Esophagus muscularis mucosa (tissue), 4 donors: ENCODE measurements around the gene OGA. TPM values are rescaled to one million over a fixed set of nuclear protein-coding genes. Genes with fewer than 3 reads are reported as not detected.

Experiments used
- DNase-seq: peaks from one replicate; pipeline ENCODE4 v3.0.0-alpha.2; 2017; ENCODE audit errors: extremely low spot score
- H3K27ac ChIP-seq, 4 donors: fragments of 200-600 bp; sonication (generic); replicated peaks in 1 of 4; 1 replicate in 3 of 4; 2 replicates in 1 of 4; pipeline ENCODE4 v1.5.1; 2016 to 2019; ENCODE audit warnings: mild to moderate bottlenecking in 1 of 4
- H3K27me3 ChIP-seq, 4 donors: fragments of 200-600 bp; sonication (generic); one replicate each; pipeline versions ENCODE4 v1.5.1 to v1.6.0; 2016 to 2019
- H3K36me3 ChIP-seq, 4 donors: fragments of 200-600 bp; sonication (generic); one replicate each; pipeline ENCODE4 v1.5.1; 2016 to 2019
- H3K4me1 ChIP-seq, 4 donors: fragments of 200-600 bp; sonication (generic); one replicate each; pipeline ENCODE4 v1.5.1; 2016 to 2019
- H3K4me3 ChIP-seq, 4 donors: fragments of 200-600 bp; sonication (generic); 1 replicate in 2 of 4; 2 replicates in 2 of 4; pipeline ENCODE4 v1.5.1; 2016 to 2019; ENCODE audit warnings: mild to moderate bottlenecking in 4 of 4, moderate library complexity in 1 of 4
- H3K9me3 ChIP-seq, 4 donors: fragments of 200-600 bp; sonication (generic); 1 replicate in 3 of 4; 2 replicates in 1 of 4; pipeline ENCODE4 v1.5.1; 2016 to 2019
- EP300 ChIP-seq: sonication (generic); formaldehyde crosslinking; IDR thresholded peaks from one replicate; pipeline ENCODE4 v1.6.1; 2017; ENCODE audit warnings: antibody characterized with exemption
- POLR2A ChIP-seq: fragments of 450-650 bp; IDR thresholded peaks from one replicate; pipeline ENCODE4 v1.6.1; 2017; ENCODE audit warnings: antibody characterized with exemption, moderate library complexity, mild to moderate bottlenecking, low read depth
- POLR2AphosphoS5 ChIP-seq, 2 donors: sonication (generic); formaldehyde crosslinking; IDR thresholded peaks; one replicate each; pipeline ENCODE4 v1.6.1; 2017; ENCODE audit warnings: antibody characterized with exemption in 2 of 2
- WGBS: methylation state at CpG from one replicate; pipeline ENCODE4 v1.1.5; 2018; 5-methylcytosine and 5-hydroxymethylcytosine counted together
- intact Hi-C: fragments of 100-400 bp; cut with DNase I; formaldehyde crosslinking; loops from one replicate; pipeline ENCODE4 v1.15.1; 2023
- total RNA-seq, 4 donors: library from RNA; depleted of rRNA; stranded (reverse); fragments of >200 nt; gene quantifications; one replicate each; pipeline versions ENCODE4 v1.1.0 to v1.2.1, GENCODE V29; 2016
- TF ChIP-seq, protein P1 (sequence below), 3 experiments: fragments of 200-600 bp in 2 of 3; fragments of 450-650 bp in 1 of 3; sonication (generic) in 2 of 3; IDR thresholded peaks; one replicate each; pipeline ENCODE4 v1.5.1; 2017 to 2019; ENCODE audit warnings: antibody characterized with exemption in 3 of 3, mild to moderate bottlenecking in 2 of 3, moderate library complexity in 1 of 3

Gene OGA
- total RNA-seq, 4 donors from 2014 or later = 85.4 to 131 (median 101) TPM

DNA sequence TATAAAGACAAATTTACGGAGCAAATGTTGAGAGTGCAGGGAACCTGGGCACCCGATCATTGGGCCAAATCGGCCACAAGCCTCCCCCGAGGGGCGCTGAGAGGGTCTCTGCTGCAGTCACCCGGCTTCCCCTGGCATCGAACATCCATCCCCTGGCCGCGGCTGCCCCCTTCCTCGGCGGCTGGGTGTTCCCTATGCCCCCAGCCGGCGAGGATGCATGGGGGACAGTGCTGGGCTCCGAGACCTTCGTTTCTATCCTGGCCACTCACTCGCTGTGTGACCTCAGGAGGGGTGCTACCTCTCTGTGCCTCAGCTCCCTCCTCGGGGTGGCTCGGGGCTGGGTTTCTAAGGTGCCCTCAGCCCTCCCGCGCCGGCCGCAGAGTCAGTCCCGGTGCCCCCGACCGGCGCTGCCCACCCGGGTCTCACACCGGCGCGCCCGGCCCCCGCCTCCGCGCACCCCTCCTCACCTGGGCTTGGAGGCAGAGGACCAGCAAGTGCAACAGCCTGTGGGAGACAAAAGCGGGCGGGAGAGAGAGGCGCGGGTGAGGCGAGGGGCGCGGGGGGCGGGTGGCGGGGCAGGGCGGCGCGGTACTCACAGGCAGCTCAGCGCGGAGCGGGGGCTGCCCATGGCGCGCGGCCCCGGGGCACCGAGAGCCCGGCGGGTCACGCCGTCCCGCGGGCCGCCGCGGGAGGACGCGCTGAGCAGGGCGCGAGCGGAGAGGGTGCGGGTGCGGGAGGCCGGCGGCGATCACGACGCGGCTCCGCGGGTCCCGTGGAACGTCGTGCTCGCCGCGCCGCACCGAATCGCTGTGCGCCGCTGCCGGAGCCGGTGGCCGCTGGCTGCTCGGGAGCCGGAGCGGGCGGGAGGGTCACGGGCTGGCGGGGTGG, 42.7 kb downstream of the OGA start, which contains the start of gene FGF8:
Gene FGF8 (minus strand): TSS at position 842 of the 888 bp plus-strand sequence. CDS start 214 bp downstream, at position 628.
- intact Hi-C loops = loop anchor here (10.0 kb wide), 1 partner anchor 561 kb away; no protein-coding TSS in a partner anchor
- no peak for DNase-seq
- peaks cover 32 to 58% (median 56%) of the 10 kb centered on the region in 4 donors for H3K4me1 ChIP-seq
- H3K27me3 ChIP-seq = peaks cover 13 to 93% (median 64%) of the 10 kb centered on the region in 4 donors
- H3K36me3 ChIP-seq = no peaks in the 10 kb centered on the region
- no peaks in the 10 kb centered on the region for H3K9me3 ChIP-seq
- WGBS = no CpG with 5 or more reads among the region's 98 CpGs
- no peak within 1 kb of the TSS for H3K27ac ChIP-seq
- H3K4me3 ChIP-seq = peak within 1 kb of the TSS; percentile 38 to 54 (median 42)
- TF ChIP-seq POLR2A (no peak), EP300 (no peak), POLR2AphosphoS5 (IDR thresholded peaks at IDR 0.05) (no peak)
- TF ChIP-seq, protein P1, sequence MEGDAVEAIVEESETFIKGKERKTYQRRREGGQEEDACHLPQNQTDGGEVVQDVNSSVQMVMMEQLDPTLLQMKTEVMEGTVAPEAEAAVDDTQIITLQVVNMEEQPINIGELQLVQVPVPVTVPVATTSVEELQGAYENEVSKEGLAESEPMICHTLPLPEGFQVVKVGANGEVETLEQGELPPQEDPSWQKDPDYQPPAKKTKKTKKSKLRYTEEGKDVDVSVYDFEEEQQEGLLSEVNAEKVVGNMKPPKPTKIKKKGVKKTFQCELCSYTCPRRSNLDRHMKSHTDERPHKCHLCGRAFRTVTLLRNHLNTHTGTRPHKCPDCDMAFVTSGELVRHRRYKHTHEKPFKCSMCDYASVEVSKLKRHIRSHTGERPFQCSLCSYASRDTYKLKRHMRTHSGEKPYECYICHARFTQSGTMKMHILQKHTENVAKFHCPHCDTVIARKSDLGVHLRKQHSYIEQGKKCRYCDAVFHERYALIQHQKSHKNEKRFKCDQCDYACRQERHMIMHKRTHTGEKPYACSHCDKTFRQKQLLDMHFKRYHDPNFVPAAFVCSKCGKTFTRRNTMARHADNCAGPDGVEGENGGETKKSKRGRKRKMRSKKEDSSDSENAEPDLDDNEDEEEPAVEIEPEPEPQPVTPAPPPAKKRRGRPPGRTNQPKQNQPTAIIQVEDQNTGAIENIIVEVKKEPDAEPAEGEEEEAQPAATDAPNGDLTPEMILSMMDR (IDR thresholded peaks at IDR 0.05) = no peak

DNA sequence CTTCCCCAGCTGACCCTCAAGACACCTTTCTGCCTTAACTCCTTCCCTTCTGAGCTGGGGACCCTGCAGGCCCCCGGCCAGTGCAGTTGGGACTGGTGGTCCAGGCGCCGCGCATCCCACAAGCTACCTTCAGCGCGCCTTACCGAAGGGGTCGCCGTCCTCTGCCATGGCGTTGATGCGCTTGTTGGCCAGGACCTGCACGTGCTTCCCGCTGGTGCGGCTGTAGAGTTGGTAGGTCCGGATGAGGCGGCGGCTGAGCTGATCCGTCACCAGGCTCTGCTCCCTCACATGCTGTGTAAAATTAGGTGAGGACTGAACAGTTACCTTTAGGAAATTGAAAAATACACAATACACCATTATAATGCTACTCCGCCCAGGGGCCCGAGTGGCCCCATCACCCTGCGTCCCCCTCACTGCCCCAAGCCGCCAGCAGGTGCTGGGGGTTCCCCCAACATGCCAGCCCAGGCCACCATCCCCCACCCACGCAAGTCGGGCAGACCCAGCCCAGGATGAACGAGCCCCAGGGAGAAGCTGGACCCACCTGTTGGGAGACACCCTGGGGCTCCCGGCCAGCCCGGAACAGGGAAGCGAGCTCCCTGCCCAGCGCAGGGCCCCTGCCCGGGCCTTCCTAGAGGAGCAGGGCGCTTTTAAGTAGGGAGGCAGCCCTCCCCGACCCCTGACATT, 43.5 kb downstream of the OGA start:
- Histone ChIP-seq H3K27ac (no peak overlapping the region), H3K27me3 (peaks cover 13 to 100% (median 66%) of the 10 kb centered on the region in 4 donors), H3K4me1 (peaks cover 24 to 50% (median 48%) of the 10 kb centered on the region in 4 donors), H3K9me3 (no peaks in the 10 kb centered on the region), H3K36me3 (no peaks in the 10 kb centered on the region), H3K4me3 (no peak overlapping the region)
- intact Hi-C loops = loop anchor here (10.0 kb wide), 1 partner anchor 560 kb away; no protein-coding TSS in a partner anchor
- no peak for DNase-seq
- WGBS = 15% methylated on average over 20 of the region's 32 CpGs
- no peak for TF ChIP-seq EP300
- no peak for TF ChIP-seq POLR2AphosphoS5 (IDR thresholded peaks at IDR 0.05)
- TF ChIP-seq, protein P1 (IDR thresholded peaks at IDR 0.05) = no peak
- TF ChIP-seq POLR2A = no peak

DNA sequence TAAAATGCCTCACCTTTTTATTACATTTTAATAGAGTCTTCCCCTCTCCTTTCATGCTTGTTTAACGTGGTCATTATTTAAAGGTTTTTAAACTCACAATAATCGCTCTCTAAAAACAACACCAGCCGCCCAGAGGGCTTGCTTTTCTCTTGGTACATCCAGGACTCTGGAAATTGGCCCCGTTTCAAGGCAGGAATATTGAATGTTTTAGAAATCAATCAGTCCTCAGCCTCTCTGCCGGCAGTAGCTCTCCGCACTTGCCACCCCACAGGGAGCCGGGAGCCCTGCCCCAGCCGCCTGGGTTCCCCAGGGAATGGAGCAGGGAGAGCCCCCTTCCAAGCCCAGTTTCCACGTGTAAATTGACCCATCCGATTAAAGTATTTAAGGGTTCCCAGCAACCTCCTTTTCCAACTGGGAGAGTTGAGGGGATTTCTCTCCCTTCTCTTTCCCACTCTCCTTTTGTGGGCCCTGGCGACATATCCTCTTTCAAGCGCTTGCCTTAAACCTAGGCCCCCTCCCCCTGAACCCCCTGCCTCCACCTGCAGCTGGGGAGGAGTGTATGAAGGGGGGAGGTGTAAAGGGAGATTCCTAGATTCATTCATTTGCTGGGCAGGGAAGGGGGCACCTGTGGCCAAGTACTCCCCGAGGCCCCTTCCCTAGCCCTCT, 44.2 kb downstream of the OGA start:
- no peaks in the 10 kb centered on the region for H3K9me3 ChIP-seq
- H3K4me1 ChIP-seq = peaks cover 17 to 43% (median 42%) of the 10 kb centered on the region in 4 donors
- DNase-seq = no peak
- 23% methylated on average over 13 of the region's 13 CpGs for WGBS
- no peak overlapping the region for H3K4me3 ChIP-seq
- TF ChIP-seq EP300 (no peak), POLR2A (no peak), POLR2AphosphoS5 (IDR thresholded peaks at IDR 0.05) (no peak)
- TF ChIP-seq, protein P1 (IDR thresholded peaks at IDR 0.05) = no peak
- H3K27ac ChIP-seq = no peak overlapping the region
- peaks cover 13 to 100% (median 60%) of the 10 kb centered on the region in 4 donors for H3K27me3 ChIP-seq
- H3K36me3 ChIP-seq = no peaks in the 10 kb centered on the region
- intact Hi-C loops = loop anchor here (10.0 kb wide), 1 partner anchor 559 kb away; no protein-coding TSS in a partner anchor

DNA sequence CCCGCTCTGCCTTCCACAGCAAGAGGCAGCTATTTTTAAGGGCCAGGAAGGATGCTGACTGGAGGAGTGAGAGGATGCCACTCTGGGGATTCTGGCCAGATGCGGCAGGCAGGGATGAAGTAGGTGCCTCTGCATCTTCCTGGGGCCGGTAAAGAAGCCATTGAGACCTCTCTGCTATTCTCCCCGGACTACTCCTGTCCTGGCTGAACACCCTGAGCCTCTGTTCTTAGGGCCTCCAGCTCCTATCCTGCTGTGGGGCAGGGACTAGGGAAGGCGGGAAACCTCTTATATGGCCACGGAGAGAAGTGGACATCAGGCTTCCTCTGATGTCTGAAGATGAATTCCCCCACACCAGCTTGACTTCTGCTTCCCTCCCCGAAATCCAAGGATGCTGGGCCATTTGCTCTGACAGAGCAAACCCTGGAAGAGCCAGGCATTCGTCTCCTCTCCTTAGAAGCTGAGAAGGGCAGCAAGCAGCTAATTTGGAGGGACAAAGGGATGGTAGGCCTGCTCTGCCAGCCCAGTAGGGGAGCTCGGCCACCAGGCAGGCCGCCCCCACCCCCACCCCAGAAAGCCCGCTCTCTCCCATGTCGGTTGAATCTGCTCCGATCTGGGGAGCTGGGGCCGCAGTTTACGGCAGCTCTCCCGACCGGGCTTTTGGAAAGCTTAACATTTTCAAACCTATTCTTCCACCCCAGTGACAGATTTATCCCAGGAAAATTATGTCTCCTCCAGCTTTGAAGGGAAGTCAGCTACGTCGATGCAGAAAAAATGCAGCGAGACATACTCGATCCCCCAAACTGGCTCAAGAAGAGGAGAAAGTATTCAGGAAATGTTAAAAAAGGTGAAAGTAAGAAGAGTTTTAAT, 45.1 kb downstream of the OGA start:
- H3K27me3 ChIP-seq = peaks cover 13 to 100% (median 56%) of the 10 kb centered on the region in 4 donors
- DNase-seq = no peak
- H3K9me3 ChIP-seq = no peaks in the 10 kb centered on the region
- WGBS = 25% methylated on average over 5 of the region's 21 CpGs
- H3K4me1 ChIP-seq = peaks cover 12 to 35% (median 35%) of the 10 kb centered on the region in 4 donors
- no peaks in the 10 kb centered on the region for H3K36me3 ChIP-seq
- TF ChIP-seq POLR2AphosphoS5 (IDR thresholded peaks at IDR 0.05) (no peak), POLR2A (no peak), EP300 (no peak)
- TF ChIP-seq, protein P1 (IDR thresholded peaks at IDR 0.05) = no peak
- H3K4me3 ChIP-seq = no peak overlapping the region
- no peak overlapping the region for H3K27ac ChIP-seq
- intact Hi-C loops = loop anchor here (10.0 kb wide), 1 partner anchor 558 kb away; no protein-coding TSS in a partner anchor
